Measurements from ENCODE around the gene SH3D21.

The SH3D21 gene

GRCh38 chr1:36365381-36365780 lies 59.2 kb downstream of the SH3D21 start:
- DNase-seq, result no peak

GRCh38 chr1:36366091-36366661 lies 60.0 kb downstream of the SH3D21 start:
- DNase-seq, result no peak

- no peak for DNase-seq
Measured at GRCh38 chr1:36367066-36367465, 60.9 kb downstream of the SH3D21 start.

- no peak for DNase-seq
Measured at GRCh38 chr1:36367798-36368197, 61.6 kb downstream of the SH3D21 start.

GRCh38 chr1:36369061-36369861 lies 63.1 kb downstream of the SH3D21 start:
- peak; percentile 20 for DNase-seq

All from GOT3 (cell line).